ENCODE results near the gene ACOX2.

The ACOX2 gene

GRCh38 chr3:58574682-58575081, 37.7 kb upstream of the ACOX2 start:
- no peak overlapping the region for H3K9ac ChIP-seq (ENCODE audit: low read length)

GRCh38 chr3:58574106-58574505, 37.1 kb upstream of the ACOX2 start:
- H2BK120ac ChIP-seq (ENCODE audit: low read depth, low read length) = no peak overlapping the region
- H3K4me1 ChIP-seq (ENCODE audit: control insufficient read depth, low read depth, low read length) = peaks cover 4% of the 10 kb centered on the region
- DNase-seq = no peak
- no peaks in the 10 kb centered on the region for H3K79me1 ChIP-seq (ENCODE audit: low read length)
- H4K8ac ChIP-seq (ENCODE audit: low read depth, low read length) = no peak overlapping the region
- no peak overlapping the region for H2BK15ac ChIP-seq (replicated peaks; ENCODE audit: low read depth)
- H2BK5ac ChIP-seq (ENCODE audit: low read length) = no peak overlapping the region
- no peaks in the 10 kb centered on the region for H3K27me3 ChIP-seq (ENCODE audit: insufficient read depth, low read length, poor library complexity)
- no peak overlapping the region for H3K4me3 ChIP-seq (ENCODE audit: low read length)
- no peak overlapping the region for H3K9ac ChIP-seq (ENCODE audit: low read length)
- H3K27ac ChIP-seq (ENCODE audit: low read depth, low read length) = no peak overlapping the region
- H3K4me2 ChIP-seq (ENCODE audit: low read length) = no peak overlapping the region
- WGBS (ENCODE audit: extremely low coverage, insufficient coverage, low lambda C conversion rate) = no CpG with 5 or more reads among the region's 3 CpGs
- H3K4ac ChIP-seq (ENCODE audit: low read depth, low read length) = no peak overlapping the region
- H3K36me3 ChIP-seq (ENCODE audit: control insufficient read depth, insufficient read depth, low read length) = no peaks in the 10 kb centered on the region
- H3K56ac ChIP-seq (ENCODE audit: low read length) = no peak overlapping the region
- no peaks in the 10 kb centered on the region for H3K79me2 ChIP-seq (ENCODE audit: control insufficient read depth, insufficient read depth, low read length)
- H3K23ac ChIP-seq (ENCODE audit: low read length) = no peak overlapping the region
- no peak overlapping the region for H4K5ac ChIP-seq (ENCODE audit: low read length)
- H3K18ac ChIP-seq (ENCODE audit: low read length) = no peak overlapping the region
- no peak overlapping the region for H2AK5ac ChIP-seq (ENCODE audit: low read length)

More at GRCh38 chr3:58574682-58575081, 37.7 kb upstream of the ACOX2 start:
- Histone ChIP-seq H2BK5ac (ENCODE audit: low read length) (no peak overlapping the region), H3K27ac (ENCODE audit: low read depth, low read length) (no peak overlapping the region), H4K8ac (ENCODE audit: low read depth, low read length) (no peak overlapping the region), H3K36me3 (ENCODE audit: control insufficient read depth, insufficient read depth, low read length) (no peaks in the 10 kb centered on the region), H4K5ac (ENCODE audit: low read length) (no peak overlapping the region), H3K27me3 (ENCODE audit: insufficient read depth, low read length, poor library complexity) (no peaks in the 10 kb centered on the region), H3K4me3 (ENCODE audit: low read length) (no peak overlapping the region), H3K4ac (ENCODE audit: low read depth, low read length) (no peak overlapping the region), H2BK15ac (replicated peaks; ENCODE audit: low read depth) (no peak overlapping the region), H2BK120ac (ENCODE audit: low read depth, low read length) (no peak overlapping the region), H3K23ac (ENCODE audit: low read length) (peak overlapping the region; percentile 11), H3K56ac (ENCODE audit: low read length) (no peak overlapping the region), H3K79me2 (ENCODE audit: control insufficient read depth, insufficient read depth, low read length) (no peaks in the 10 kb centered on the region), H3K4me1 (ENCODE audit: control insufficient read depth, low read depth, low read length) (peaks cover 4% of the 10 kb centered on the region), H2AK5ac (ENCODE audit: low read length) (no peak overlapping the region), H3K18ac (ENCODE audit: low read length) (no peak overlapping the region), H3K79me1 (ENCODE audit: low read length) (no peaks in the 10 kb centered on the region), H3K4me2 (ENCODE audit: low read length) (no peak overlapping the region)
- WGBS (ENCODE audit: extremely low coverage, insufficient coverage, low lambda C conversion rate) = no CpG with 5 or more reads among the region's 4 CpGs
- no peak for DNase-seq

GRCh38 chr3:58573640-58574039, 36.6 kb upstream of the ACOX2 start:
- no peak overlapping the region for H2AK5ac ChIP-seq (ENCODE audit: low read length)
- H3K4me1 ChIP-seq (ENCODE audit: control insufficient read depth, low read depth, low read length) = peaks cover 4% of the 10 kb centered on the region
- H3K9ac ChIP-seq (ENCODE audit: low read length) = no peak overlapping the region
- no peaks in the 10 kb centered on the region for H3K36me3 ChIP-seq (ENCODE audit: control insufficient read depth, insufficient read depth, low read length)
- H3K79me2 ChIP-seq (ENCODE audit: control insufficient read depth, insufficient read depth, low read length) = no peaks in the 10 kb centered on the region
- H4K8ac ChIP-seq (ENCODE audit: low read depth, low read length) = no peak overlapping the region
- H3K4me2 ChIP-seq (ENCODE audit: low read length) = no peak overlapping the region
- H3K23ac ChIP-seq (ENCODE audit: low read length) = no peak overlapping the region
- no peak overlapping the region for H2BK120ac ChIP-seq (ENCODE audit: low read depth, low read length)
- H3K27ac ChIP-seq (ENCODE audit: low read depth, low read length) = no peak overlapping the region
- H3K79me1 ChIP-seq (ENCODE audit: low read length) = no peaks in the 10 kb centered on the region
- H3K56ac ChIP-seq (ENCODE audit: low read length) = no peak overlapping the region
- no peak overlapping the region for H2BK5ac ChIP-seq (ENCODE audit: low read length)
- DNase-seq = no peak
- no peak overlapping the region for H3K4me3 ChIP-seq (ENCODE audit: low read length)
- WGBS (ENCODE audit: extremely low coverage, insufficient coverage, low lambda C conversion rate) = no CpG with 5 or more reads among the region's 6 CpGs
- H3K27me3 ChIP-seq (ENCODE audit: insufficient read depth, low read length, poor library complexity) = no peaks in the 10 kb centered on the region
- no peak overlapping the region for H2BK15ac ChIP-seq (replicated peaks; ENCODE audit: low read depth)
- no peak overlapping the region for H4K5ac ChIP-seq (ENCODE audit: low read length)
- no peak overlapping the region for H3K4ac ChIP-seq (ENCODE audit: low read depth, low read length)
- no peak overlapping the region for H3K18ac ChIP-seq (ENCODE audit: low read length)

- no peak overlapping the region for H2BK5ac ChIP-seq (ENCODE audit: low read length)
These were observed 35.7 kb upstream of the ACOX2 start for GRCh38 chr3:58572634-58573230.

GRCh38 chr3:58572013-58572633, 35.1 kb upstream of the ACOX2 start:
- no peak for DNase-seq
- no peak overlapping the region for H2BK5ac ChIP-seq (ENCODE audit: low read length)

More at GRCh38 chr3:58572634-58573230, 35.7 kb upstream of the ACOX2 start:
- H3K18ac ChIP-seq (ENCODE audit: low read length) = no peak overlapping the region
- no peak overlapping the region for H2BK120ac ChIP-seq (ENCODE audit: low read depth, low read length)
- no peak overlapping the region for H3K23ac ChIP-seq (ENCODE audit: low read length)
- no peak overlapping the region for H2BK15ac ChIP-seq (replicated peaks; ENCODE audit: low read depth)
- no peaks in the 10 kb centered on the region for H3K79me1 ChIP-seq (ENCODE audit: low read length)
- no peak overlapping the region for H3K4me2 ChIP-seq (ENCODE audit: low read length)
- H3K27ac ChIP-seq (ENCODE audit: low read depth, low read length) = no peak overlapping the region
- H4K5ac ChIP-seq (ENCODE audit: low read length) = no peak overlapping the region
- no peak overlapping the region for H3K4me3 ChIP-seq (ENCODE audit: low read length)
- H3K36me3 ChIP-seq (ENCODE audit: control insufficient read depth, insufficient read depth, low read length) = no peaks in the 10 kb centered on the region
- H2AK5ac ChIP-seq (ENCODE audit: low read length) = no peak overlapping the region
- DNase-seq = no peak
- no peaks in the 10 kb centered on the region for H3K27me3 ChIP-seq (ENCODE audit: insufficient read depth, low read length, poor library complexity)
- H3K4me1 ChIP-seq (ENCODE audit: control insufficient read depth, low read depth, low read length) = peaks cover 4% of the 10 kb centered on the region
- no peak overlapping the region for H3K4ac ChIP-seq (ENCODE audit: low read depth, low read length)
- H3K79me2 ChIP-seq (ENCODE audit: control insufficient read depth, insufficient read depth, low read length) = no peaks in the 10 kb centered on the region
- no peak overlapping the region for H3K56ac ChIP-seq (ENCODE audit: low read length)
- no peak overlapping the region for H3K9ac ChIP-seq (ENCODE audit: low read length)
- no peak overlapping the region for H4K8ac ChIP-seq (ENCODE audit: low read depth, low read length)
- no CpG with 5 or more reads among the region's 7 CpGs for WGBS (ENCODE audit: extremely low coverage, insufficient coverage, low lambda C conversion rate)

GRCh38 chr3:58570851-58571250, 33.9 kb upstream of the ACOX2 start:
- Histone ChIP-seq H3K56ac (ENCODE audit: low read length) (no peak overlapping the region), H3K4me2 (ENCODE audit: low read length) (no peak overlapping the region), H3K4me1 (ENCODE audit: control insufficient read depth, low read depth, low read length) (peaks cover 2% of the 10 kb centered on the region), H3K4me3 (ENCODE audit: low read length) (no peak overlapping the region), H2BK15ac (replicated peaks; ENCODE audit: low read depth) (no peak overlapping the region), H3K18ac (ENCODE audit: low read length) (no peak overlapping the region), H4K8ac (ENCODE audit: low read depth, low read length) (no peak overlapping the region), H2AK5ac (ENCODE audit: low read length) (no peak overlapping the region), H3K79me1 (ENCODE audit: low read length) (no peaks in the 10 kb centered on the region), H3K36me3 (ENCODE audit: control insufficient read depth, insufficient read depth, low read length) (no peaks in the 10 kb centered on the region), H4K5ac (ENCODE audit: low read length) (no peak overlapping the region), H3K4ac (ENCODE audit: low read depth, low read length) (no peak overlapping the region), H3K79me2 (ENCODE audit: control insufficient read depth, insufficient read depth, low read length) (no peaks in the 10 kb centered on the region), H3K27me3 (ENCODE audit: insufficient read depth, low read length, poor library complexity) (no peaks in the 10 kb centered on the region), H2BK120ac (ENCODE audit: low read depth, low read length) (no peak overlapping the region), H3K23ac (ENCODE audit: low read length) (no peak overlapping the region), H3K9ac (ENCODE audit: low read length) (no peak overlapping the region), H2BK5ac (ENCODE audit: low read length) (no peak overlapping the region), H3K27ac (ENCODE audit: low read depth, low read length) (no peak overlapping the region)
- DNase-seq = no peak
- WGBS (ENCODE audit: extremely low coverage, insufficient coverage, low lambda C conversion rate) = no CpG with 5 or more reads among the region's 5 CpGs

More at GRCh38 chr3:58572013-58572633, 35.1 kb upstream of the ACOX2 start:
- Histone ChIP-seq H3K18ac (ENCODE audit: low read length) (no peak overlapping the region), H3K4me1 (ENCODE audit: control insufficient read depth, low read depth, low read length) (no peaks in the 10 kb centered on the region), H3K4ac (ENCODE audit: low read depth, low read length) (no peak overlapping the region), H4K8ac (ENCODE audit: low read depth, low read length) (no peak overlapping the region), H3K79me1 (ENCODE audit: low read length) (no peaks in the 10 kb centered on the region), H3K23ac (ENCODE audit: low read length) (no peak overlapping the region), H3K4me2 (ENCODE audit: low read length) (no peak overlapping the region), H3K36me3 (ENCODE audit: control insufficient read depth, insufficient read depth, low read length) (no peaks in the 10 kb centered on the region), H2BK120ac (ENCODE audit: low read depth, low read length) (no peak overlapping the region), H4K5ac (ENCODE audit: low read length) (no peak overlapping the region), H2AK5ac (ENCODE audit: low read length) (no peak overlapping the region), H3K9ac (ENCODE audit: low read length) (no peak overlapping the region), H3K4me3 (ENCODE audit: low read length) (no peak overlapping the region), H2BK15ac (replicated peaks; ENCODE audit: low read depth) (no peak overlapping the region), H3K27me3 (ENCODE audit: insufficient read depth, low read length, poor library complexity) (no peaks in the 10 kb centered on the region), H3K56ac (ENCODE audit: low read length) (no peak overlapping the region), H3K27ac (ENCODE audit: low read depth, low read length) (no peak overlapping the region), H3K79me2 (ENCODE audit: control insufficient read depth, insufficient read depth, low read length) (no peaks in the 10 kb centered on the region)
- no CpG with 5 or more reads among the region's 13 CpGs for WGBS (ENCODE audit: extremely low coverage, insufficient coverage, low lambda C conversion rate)
